Lung (tissue), 12 donors: ENCODE results near the gene PSMC5. TPM values are rescaled to one million over a fixed set of nuclear protein-coding genes. Genes with fewer than 3 reads are reported as not detected.

Experiments used
- ATAC-seq: fragments of 200-7000 bp; cut with Tn5 transposase; one replicate; pipeline ENCODE4 v1.9.1; 2020; ENCODE audit warnings: moderate number of reproducible peaks; ENCODE audit not compliant: insufficient read depth, low FRiP score
- DNase-seq, 3 donors: peaks; one replicate each; pipeline ENCODE4 v3.0.0-alpha.2; 2013 to 2017
- H3K27ac ChIP-seq, 2 donors: one replicate each; pipeline ENCODE4 v1.5.1; 2013; ENCODE audit warnings: mild to moderate bottlenecking in 2 of 2, moderate library complexity in 2 of 2, control low read depth in 1 of 2, inconsistent platforms in 1 of 2, low read depth in 1 of 2, low read length in 1 of 2
- H3K27me3 ChIP-seq, 3 donors: one replicate each; pipeline ENCODE4 v1.5.1; 2013; ENCODE audit warnings: low read length in 2 of 3; ENCODE audit not compliant: control insufficient read depth in 3 of 3, insufficient read depth in 3 of 3
- H3K36me3 ChIP-seq, 4 donors: one replicate each; pipeline ENCODE4 v1.5.1; 2013; ENCODE audit warnings: low read length in 4 of 4, mild to moderate bottlenecking in 1 of 4, moderate library complexity in 1 of 4; ENCODE audit not compliant: control insufficient read depth in 4 of 4, insufficient read depth in 4 of 4
- H3K4me1 ChIP-seq, 5 donors: one replicate each; pipeline ENCODE4 v1.5.1; 2013; ENCODE audit warnings: low read length in 5 of 5, mild to moderate bottlenecking in 2 of 5, moderate library complexity in 1 of 5; ENCODE audit not compliant: control insufficient read depth in 5 of 5, insufficient read depth in 5 of 5
- H3K4me3 ChIP-seq: one replicate; pipeline ENCODE4 v1.5.1; 2013; ENCODE audit warnings: mild to moderate bottlenecking, control low read depth, moderate library complexity
- H3K9ac ChIP-seq, 2 donors: one replicate each; pipeline ENCODE4 v1.5.1; 2013; ENCODE audit warnings: low read length in 2 of 2, control low read depth in 1 of 2; ENCODE audit not compliant: insufficient read depth in 1 of 2
- H3K9me3 ChIP-seq, 4 donors: one replicate each; pipeline ENCODE4 v1.5.1; 2013; ENCODE audit warnings: low read length in 3 of 4, mild to moderate bottlenecking in 1 of 4, moderate library complexity in 1 of 4; ENCODE audit not compliant: control insufficient read depth in 4 of 4, insufficient read depth in 3 of 4
- WGBS, 2 donors: extraction: QIAGEN DNeasy Blood & Tissue Kit; methylation state at CpG; one replicate each; pipeline ENCODE4 v1.1.7; 2013; 5-methylcytosine and 5-hydroxymethylcytosine counted together
- polyA plus RNA-seq, 2 donors: library from polyadenylated mRNA; stranded (reverse); fragments of 200-250 nt; gene quantifications; one replicate each; pipeline ENCODE4 v1.2.1, GENCODE V29; 2013
- total RNA-seq, 2 donors: library from RNA; depleted of rRNA in 1 of 2; stranded (reverse); fragments of >200 nt in 1 of 2; gene quantifications; one replicate each; pipeline ENCODE4 v1.2.1, GENCODE V29; 2014 to 2021
- TF ChIP-seq, protein P1 (sequence below): IDR thresholded peaks from 2 replicates; pipeline ENCODE4 v1.5.1; 2012; ENCODE audit warnings: mild to moderate bottlenecking; ENCODE audit errors: control extremely low read depth, extremely low read depth
- donor health status: control.
- donor health status: control.
- donor health status: Bipolar disorder and iron deficiency.
- donor health status: healthy.
- donor health status: DM: yes; HTN: yes; CAD: no.

The PSMC5 gene
- total and polyA plus RNA-seq, 4 donors = 46.1 to 177 (median 139) TPM

DNA sequence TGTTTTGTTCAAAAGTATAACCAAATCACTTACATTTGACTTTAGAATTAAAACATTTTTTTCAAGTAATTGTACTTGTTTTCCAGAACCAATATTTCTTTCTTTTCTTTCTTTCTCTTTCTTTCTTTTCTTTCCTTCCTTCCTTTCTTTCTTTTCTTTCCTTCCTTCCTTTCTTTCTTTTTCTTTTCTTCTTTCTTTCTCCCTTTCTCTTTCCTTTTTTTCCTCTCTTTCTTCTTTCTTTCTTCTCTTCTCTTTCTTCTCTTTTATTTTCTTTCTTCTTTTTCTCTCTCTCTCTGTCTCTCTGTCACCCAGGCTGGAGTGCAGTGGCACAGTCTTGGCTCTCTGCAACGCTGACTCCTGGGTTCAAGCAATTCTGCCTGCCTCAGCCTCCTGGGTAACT lies 26.4 kb upstream of the PSMC5 start:
- ATAC-seq (no peak), DNase-seq (no peak)
- Histone ChIP-seq H3K27ac (no peak overlapping the region), H3K9ac (no peak overlapping the region), H3K4me3 (no peak overlapping the region), H3K36me3 (peaks cover 36 to 56% (median 43%) of the 10 kb centered on the region in 4 donors), H3K27me3 (no peaks in the 10 kb centered on the region), H3K9me3 (no peaks in the 10 kb centered on the region), H3K4me1 (no peaks in the 10 kb centered on the region)
- WGBS, 2 donors = 95 to 100% methylated on average over 1 of the region's 1 CpG
- TF ChIP-seq, protein P1, sequence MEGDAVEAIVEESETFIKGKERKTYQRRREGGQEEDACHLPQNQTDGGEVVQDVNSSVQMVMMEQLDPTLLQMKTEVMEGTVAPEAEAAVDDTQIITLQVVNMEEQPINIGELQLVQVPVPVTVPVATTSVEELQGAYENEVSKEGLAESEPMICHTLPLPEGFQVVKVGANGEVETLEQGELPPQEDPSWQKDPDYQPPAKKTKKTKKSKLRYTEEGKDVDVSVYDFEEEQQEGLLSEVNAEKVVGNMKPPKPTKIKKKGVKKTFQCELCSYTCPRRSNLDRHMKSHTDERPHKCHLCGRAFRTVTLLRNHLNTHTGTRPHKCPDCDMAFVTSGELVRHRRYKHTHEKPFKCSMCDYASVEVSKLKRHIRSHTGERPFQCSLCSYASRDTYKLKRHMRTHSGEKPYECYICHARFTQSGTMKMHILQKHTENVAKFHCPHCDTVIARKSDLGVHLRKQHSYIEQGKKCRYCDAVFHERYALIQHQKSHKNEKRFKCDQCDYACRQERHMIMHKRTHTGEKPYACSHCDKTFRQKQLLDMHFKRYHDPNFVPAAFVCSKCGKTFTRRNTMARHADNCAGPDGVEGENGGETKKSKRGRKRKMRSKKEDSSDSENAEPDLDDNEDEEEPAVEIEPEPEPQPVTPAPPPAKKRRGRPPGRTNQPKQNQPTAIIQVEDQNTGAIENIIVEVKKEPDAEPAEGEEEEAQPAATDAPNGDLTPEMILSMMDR = no peak

DNA sequence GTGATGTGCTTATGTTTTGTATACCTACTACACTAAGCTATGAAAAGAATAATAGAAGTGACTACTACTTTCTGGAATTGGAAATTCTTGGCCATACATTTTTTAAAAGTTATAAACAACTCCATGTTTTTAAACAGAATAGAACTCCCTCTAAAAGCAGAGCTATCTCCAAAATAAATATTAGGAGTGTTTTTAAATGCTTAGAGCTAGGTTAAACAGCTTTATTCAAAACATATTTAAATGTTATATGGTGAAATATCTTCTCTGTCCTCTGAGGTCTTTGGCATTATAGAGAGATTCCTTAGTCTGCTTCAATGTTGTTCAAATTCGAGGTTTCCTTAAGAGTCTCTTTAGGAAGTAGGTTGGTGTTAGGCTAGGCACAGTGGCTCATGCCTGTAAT lies 22.9 kb upstream of the PSMC5 start:
- no peak overlapping the region for H3K27ac ChIP-seq
- DNase-seq (no peak), ATAC-seq (no peak)
- H3K36me3 ChIP-seq = peaks cover 31 to 57% (median 43%) of the 10 kb centered on the region in 4 donors
- no peaks in the 10 kb centered on the region for H3K9me3 ChIP-seq
- H3K27me3 ChIP-seq = no peaks in the 10 kb centered on the region
- 88 to 89% methylated on average over 1 of the region's 1 CpG for WGBS, 2 donors
- TF ChIP-seq, protein P1 = no peak
- H3K4me3 ChIP-seq = no peak overlapping the region
- no peaks in the 10 kb centered on the region for H3K4me1 ChIP-seq
- no peak overlapping the region for H3K9ac ChIP-seq

DNA sequence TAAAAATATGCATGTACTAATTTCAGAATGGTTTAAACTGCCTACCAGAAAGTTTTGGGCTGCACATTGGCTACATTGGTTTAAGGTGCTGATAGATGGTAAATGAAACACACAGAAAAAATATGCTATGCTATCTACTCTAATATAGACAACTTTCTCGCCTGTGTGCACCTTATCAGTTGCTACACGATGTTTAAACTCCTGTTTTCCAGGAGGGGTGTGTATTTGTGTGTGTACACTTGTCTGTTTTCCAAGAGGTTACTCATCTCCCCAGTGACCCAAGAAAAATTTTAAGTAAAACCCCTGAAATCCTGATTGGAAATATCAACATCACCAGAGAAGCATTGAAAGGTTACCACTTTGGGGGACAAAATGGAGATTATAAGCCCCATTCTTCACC lies 21.6 kb upstream of the PSMC5 start:
- Histone ChIP-seq H3K9me3 (no peaks in the 10 kb centered on the region), H3K9ac (no peak overlapping the region), H3K4me3 (no peak overlapping the region), H3K4me1 (no peaks in the 10 kb centered on the region), H3K36me3 (peaks cover 27 to 57% (median 40%) of the 10 kb centered on the region in 4 donors), H3K27me3 (no peaks in the 10 kb centered on the region), H3K27ac (no peak overlapping the region)
- no peak for DNase-seq
- 73 to 83% methylated on average over 2 of the region's 2 CpGs for WGBS, 2 donors
- no peak for ATAC-seq
- TF ChIP-seq, protein P1 = no peak

DNA sequence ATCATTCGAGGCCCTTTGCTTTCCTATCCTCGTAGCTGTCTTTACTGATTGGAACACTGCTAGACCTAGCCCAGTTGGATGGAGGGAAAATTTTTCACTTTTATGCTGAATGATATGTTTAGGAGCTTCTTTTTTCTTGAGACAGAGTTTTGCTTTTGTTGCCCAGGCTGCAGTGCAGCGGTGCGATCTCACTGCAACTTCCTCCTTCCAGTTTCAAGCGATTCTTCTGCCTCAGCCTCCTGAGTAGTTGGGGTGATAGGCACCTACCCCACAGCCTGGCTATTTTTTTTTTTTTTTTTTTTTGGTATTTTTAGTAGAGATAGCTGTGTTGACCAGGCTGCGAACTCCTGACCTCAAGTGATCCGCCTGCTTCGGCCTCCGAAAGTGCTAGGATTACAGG lies 17.3 kb upstream of the PSMC5 start:
- Histone ChIP-seq H3K27me3 (no peaks in the 10 kb centered on the region), H3K4me1 (no peaks in the 10 kb centered on the region), H3K9ac (no peak overlapping the region), H3K9me3 (no peaks in the 10 kb centered on the region), H3K4me3 (no peak overlapping the region), H3K36me3 (peaks cover 33 to 76% (median 51%) of the 10 kb centered on the region in 4 donors), H3K27ac (no peak overlapping the region)
- WGBS, 2 donors = 90 to 95% methylated on average over 9 of the region's 9 CpGs
- DNase-seq (no peak), ATAC-seq (no peak)
- TF ChIP-seq, protein P1 = no peak
